CD4-positive, alpha-beta T cell treated with Interleukin-21 for 1 hour (primary cell): ENCODE results near the gene UPK1A.
A peak's percentile ranks its signal among the peaks of the same experiment; 100 is the strongest.

Source experiments
- DNase-seq: peaks from one replicate; pipeline ENCODE4 v3.0.0-alpha.2; 2020

UPK1A gene

DNA sequence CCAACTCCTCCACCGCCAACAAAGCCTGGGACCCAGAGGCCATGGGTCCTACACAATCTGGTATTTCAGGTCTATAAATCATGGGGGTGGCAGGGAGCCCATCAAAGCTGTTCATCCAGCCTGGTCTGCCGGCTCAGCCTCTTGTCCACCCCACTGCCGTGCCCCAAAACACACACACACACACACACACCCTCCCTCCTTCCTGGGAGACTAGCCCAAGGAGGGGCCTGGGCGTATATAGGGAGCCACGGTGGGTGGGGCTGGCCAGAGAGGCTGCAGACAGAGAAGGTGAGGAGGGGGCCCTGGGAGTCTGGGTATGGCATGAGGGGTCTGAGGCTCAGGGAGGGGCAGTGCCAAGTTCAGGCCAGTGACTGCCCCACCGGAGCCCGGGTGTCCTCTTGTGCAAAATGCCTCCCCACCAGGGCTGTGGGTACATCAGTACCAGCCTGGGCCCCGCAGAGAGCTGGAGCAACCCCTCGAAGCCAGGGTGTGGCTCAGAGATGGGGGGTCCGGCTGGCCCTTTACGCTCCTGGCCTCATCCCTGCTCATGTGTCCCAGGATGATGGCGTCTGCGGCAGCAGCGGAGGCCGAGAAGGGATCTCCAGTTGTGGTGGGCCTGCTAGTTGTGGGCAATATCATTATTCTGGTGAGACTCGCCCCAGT, at the start of gene UPK1A:
TSS of gene UPK1A (plus strand) at position 267 of the 663 bp plus-strand sequence. CDS start at position 563, 296 bp downstream.
- no peak for DNase-seq

DNA sequence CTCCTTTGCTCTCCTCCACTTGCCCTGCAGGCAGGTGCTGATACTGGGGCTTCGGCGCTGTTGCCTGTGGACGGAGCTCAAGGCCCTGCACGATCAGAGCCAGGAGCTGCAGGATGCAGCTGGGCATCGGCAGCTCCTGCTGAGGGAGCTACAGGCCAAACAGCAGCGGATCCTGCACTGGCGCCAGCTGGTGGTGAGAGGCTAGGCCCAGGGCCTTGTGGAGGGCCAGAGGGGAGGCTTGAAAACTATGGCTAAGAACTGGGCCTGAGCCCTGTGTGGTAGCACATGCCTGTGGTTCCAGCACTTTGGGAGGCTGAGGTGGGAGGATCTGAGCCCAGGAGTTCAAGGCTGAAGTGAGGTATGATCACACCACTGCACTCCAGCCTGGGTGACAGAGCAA, 47.5 kb upstream of the UPK1A start:
- no peak for DNase-seq

DNA sequence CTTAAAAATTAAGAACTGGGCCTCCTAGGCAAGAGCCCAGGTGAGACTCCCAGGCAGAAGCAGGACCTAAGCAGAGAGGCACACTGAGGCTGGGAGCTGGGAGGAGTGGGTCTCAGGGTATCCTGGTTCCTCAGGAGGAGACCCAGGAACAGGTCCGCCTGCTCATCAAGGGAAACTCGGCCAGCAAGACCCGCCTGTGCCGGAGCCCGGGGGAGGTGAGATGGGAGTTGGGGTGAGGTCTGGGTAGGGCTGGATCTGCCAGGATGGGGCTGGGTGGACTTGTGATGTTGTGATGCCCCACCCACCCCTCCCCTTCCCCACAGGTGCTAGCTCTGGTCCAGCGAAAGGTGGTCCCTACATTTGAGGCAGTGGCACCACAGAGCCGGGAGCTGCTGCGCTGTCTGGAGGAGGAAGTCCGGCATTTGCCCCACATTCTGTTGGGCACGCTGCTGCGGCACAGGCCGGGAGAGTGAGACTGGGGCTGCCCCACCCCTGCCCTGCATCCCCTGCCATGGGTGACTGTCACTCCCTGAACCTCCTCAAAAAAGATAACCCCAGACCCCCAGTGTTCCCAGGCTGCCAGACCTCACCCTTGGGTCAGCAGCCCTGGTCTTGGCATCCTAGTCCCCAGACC, 46.9 kb upstream of the UPK1A start:
- no peak for DNase-seq

DNA sequence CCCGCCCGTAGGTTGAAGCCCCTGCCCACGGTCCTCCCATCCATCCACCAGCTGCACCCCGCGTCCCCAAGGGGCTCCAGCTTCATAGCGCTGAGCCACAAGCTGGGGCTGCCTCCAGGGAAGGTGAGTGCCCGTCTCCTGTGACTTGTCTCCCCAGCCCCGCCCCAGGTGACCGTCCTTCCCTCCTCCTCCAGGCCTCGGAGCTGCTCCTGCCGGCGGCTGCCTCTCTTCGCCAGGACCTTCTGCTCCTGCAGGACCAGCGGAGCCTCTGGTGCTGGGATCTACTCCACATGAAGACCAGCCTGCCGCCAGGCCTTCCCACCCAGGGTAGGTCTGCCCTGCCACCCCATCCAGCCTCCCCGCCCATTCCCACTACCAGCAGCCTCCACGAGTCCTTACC, 46.3 kb upstream of the UPK1A start:
- no peak for DNase-seq

DNA sequence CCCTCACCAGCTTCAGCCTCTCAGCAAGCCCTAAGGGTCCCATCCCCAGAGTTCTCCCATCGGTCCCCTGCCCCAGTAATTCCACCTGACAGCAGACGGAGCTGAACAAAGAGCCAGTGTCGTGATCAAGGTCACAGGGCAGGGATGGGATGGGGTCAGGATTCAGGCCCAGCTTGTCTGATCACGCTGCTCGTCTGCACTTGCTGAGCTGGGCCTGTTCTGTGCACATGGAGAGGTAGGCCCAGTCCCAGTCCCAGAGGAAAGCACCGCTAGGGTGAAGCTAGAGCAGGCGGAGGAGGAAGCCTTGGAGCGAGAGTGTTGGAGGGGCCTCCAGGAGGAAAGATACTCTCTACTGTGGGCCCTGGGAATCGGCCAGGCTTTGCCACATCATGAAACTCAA, 44.6 kb upstream of the UPK1A start:
- no peak for DNase-seq

DNA sequence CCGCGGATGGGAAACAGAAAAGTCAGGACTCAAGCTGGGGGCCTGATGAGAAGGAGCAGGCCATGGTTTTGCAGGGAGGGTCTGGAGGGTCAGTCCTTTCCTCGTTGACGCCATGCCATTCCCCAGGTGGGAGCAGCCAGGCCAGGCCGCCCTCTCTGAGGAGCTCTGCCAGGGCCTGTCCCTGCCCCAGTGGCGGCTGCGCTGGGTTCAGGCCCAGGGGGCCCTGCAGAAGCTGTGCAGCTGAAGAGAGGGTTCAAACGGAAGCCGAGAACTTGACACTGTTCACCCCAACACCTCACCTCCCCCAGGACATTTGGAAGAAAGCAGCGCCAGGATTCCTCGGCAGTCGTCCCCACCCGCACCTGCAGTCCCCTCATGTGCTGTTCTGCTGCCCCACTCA, 43.6 kb upstream of the UPK1A start:
- DNase-seq, result no peak

DNA sequence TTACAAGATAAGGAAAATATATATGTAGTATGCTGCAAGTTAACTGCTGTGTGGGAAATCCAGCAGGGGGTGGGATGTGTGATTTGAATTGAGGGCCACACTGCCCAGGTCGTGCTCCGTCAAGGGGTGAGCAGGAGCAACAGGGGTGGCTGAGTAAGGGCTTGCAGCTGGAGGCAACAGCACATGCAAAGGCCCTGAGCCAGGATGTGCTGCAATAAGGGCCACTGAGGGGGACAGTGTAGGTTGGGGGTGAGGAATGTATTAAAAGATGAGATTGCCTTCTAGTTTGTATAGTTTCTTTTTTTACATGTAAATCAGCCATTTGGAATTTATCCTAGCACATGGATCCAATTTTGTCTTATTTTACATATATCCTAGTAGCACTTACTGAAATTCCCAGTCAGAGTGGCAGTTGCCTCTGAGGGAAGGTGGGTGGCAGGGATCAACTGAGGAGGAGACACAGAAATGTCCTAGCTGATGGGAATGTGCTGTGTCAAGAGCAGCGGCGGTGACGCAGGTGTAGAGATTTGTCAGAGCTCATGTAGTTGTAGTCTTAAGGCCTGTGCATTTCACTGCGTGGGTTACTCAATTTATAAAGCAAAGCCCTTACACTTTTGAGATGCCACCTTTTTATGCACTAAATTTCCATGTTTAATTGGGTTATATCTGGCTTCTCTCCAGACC, 42.8 kb upstream of the UPK1A start:
- DNase-seq, result no peak

DNA sequence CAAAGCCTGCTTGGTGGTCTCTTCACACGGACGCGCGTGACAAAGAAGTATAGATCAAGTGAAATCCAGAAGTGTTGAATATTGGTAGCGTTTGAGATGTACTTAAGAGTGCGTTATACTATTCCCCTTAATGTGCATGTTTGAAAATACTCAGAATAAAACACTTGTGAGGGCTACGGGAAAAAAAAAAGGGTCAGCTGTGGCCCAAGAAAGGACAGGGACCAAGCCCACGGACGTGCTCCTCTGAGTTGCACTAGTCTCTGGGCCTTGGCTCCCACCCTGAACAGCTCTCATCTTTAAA, 38.1 kb upstream of the UPK1A start:
- DNase-seq, result no peak

DNA sequence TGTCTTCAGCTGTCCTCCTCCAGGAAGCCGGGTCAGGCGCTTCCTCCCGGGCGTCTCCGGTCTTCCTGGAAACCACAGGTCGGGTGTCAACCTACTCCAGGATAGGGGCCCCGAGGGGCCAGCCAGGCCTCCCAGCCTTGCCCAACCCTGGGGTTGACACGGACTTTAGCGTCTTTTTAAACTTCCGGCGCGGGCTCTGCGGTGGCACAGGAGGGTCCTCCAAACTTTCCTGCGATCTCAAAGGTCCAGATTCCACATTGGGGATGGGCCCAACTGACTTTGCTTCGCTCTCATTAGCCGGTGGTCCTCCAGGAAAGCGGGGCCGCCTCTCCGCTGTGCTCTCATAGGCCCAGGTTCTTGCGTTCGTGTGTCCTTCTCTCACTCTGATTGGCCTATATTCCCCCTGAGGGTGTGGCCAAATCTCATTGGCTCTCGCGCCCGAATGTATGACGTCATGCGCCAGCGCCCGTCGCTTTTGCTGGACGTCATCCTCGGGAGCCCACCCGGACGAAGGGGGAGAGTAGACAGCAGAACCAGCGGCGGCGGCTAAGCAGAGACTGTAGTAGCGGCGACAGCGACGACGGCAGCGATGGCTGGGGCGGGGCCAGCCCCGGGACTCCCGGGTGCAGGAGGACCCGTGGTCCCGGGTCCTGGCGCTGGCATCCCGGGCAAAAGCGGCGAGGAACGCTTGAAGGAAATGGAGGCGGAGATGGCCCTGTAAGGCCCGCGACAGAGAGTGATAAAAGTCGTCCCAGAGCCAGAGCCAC, 37.6 kb upstream of the UPK1A start, which contains the start of gene RBM42:
TSS of gene RBM42 (plus strand) at position 472 of the 767 bp plus-strand sequence. CDS start at position 590, 118 bp downstream.
- DNase-seq, result peak; percentile 99

DNA sequence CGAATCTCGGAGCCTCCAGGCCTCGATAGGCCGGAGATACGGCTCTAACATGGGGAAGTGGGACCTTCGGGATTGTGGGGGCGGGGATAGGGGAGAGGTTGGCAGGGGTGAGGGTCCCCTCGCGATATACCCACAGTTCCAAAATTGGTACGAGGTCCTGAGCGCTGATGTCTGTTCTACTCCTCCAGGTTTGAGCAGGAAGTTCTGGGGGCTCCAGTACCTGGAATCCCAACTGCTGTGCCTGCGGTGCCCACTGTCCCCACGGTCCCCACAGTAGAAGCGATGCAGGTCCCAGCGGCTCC, 37.0 kb upstream of the UPK1A start:
- DNase-seq, result no peak

DNA sequence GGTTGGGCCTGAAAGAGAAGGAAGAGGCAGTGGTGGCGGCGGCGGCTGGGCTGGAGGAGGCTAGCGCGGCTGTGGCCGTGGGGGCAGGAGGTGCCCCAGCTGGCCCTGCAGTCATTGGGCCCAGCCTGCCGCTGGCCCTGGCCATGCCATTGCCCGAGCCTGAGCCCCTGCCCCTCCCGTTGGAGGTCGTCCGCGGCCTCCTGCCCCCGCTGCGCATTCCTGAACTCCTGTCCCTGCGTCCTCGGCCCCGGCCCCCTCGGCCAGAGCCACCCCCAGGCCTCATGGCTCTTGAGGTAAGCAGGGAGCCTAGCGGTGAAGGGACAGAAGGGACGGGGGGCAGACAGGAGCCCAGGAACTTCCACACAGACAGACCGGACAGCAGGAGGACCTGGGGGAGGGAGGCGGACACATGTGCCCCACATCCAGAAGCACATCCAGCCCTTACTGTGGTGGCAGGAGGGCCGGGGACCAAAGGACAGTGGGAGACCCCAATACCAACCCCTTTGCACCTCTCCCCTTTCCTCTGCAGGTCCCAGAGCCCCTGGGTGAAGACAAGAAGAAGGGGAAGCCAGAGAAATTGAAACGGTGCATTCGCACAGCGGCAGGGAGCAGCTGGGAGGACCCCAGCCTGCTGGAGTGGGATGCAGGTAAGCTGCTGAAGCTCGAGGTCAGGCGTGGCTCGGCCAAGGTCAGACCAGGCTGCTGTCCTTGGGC, 32.4 kb upstream of the UPK1A start:
- no peak for DNase-seq

DNA sequence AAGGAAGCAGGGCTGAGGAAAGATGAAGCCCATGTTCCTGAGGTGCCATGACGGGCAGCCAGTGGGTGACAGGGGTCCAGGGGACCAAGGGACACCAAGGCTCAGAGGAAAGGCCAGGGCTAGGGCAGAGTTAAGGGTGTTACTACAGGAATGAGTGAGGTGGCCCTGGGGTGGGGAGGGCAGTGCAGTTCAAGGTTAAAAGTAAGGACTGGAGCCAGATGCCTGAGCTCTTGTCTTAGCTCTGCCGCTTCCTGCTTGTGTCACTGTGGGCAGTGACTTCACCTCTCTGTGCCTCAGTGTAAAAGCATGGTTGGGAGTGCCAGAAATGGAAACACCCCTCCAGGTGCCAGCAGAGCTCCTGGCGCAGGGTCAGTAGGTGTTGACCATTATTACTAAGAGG, 29.7 kb upstream of the UPK1A start:
- no peak for DNase-seq

DNA sequence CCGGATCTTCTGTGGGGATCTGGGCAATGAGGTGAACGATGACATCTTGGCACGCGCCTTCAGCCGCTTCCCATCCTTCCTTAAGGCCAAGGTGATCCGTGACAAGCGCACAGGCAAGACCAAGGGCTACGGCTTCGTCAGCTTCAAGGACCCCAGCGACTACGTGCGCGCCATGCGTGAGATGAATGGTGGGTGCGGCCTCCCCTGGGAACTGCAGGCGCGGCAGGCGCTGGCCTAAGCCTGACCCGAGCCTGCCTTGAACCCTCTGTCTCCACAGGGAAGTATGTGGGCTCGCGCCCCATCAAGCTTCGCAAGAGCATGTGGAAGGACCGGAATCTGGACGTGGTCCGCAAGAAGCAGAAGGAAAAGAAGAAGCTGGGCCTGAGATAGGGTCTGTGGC, 29.2 kb upstream of the UPK1A start:
- DNase-seq, result no peak

DNA sequence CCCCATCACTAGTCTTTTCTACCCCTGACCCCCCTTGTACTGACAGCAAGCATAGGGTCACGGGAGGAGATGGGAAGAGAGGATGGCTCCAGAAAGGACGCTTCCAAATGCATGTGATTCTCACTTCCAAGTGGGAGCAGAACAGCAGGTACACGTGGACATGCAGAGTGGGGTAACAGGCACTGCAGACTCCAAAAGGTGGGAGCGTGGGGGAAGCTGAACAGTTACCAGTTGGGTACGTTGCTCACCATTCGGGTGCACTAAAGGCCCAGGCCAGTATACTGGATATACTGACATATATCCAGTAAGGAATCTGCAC, 27.0 kb upstream of the UPK1A start:
- no peak for DNase-seq

DNA sequence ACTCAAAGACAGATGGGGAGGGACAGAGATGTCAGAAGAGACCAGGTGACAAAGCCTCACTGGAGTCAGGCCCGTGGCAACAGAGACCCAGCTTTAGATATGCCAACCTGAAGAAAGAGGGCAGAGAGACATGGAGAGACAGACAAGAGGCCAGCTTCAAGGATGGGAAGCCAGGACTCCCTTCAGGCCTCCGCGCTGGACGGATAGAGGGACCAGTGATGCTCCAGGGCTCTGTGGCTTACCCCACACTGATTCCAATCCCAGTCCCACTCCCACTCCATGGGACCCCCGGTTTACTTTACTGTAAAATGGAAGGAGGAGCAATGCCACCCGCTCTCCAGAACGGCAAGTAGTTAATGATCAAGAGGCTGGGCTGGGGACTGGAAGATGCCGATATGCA, 26.5 kb upstream of the UPK1A start:
- DNase-seq, result no peak

DNA sequence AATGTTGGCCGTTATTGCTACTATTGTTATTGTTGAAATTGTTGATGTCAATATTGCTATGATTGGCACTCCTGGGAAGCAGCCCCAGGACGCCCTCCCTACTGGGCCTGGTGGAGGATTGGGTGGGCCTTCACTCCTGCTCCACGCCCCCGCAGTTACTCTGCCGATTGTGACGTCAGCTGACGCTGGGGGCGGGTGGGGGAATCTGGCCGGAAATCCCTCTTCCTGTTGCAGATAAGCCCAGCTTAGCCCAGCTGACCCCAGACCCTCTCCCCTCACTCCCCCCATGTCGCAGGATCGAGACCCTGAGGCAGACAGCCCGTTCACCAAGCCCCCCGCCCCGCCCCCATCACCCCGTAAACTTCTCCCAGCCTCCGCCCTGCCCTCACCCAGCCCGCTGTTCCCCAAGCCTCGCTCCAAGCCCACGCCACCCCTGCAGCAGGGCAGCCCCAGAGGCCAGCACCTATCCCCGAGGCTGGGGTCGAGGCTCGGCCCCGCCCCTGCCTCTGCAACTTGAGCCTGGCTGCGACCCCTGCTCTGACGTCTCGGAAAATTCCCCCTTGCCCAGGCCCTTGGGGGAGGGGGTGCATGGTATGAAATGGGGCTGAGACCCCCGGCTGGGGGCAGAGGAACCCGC, 24.7 kb upstream of the UPK1A start, which contains the start of gene ETV2:
TSS of gene ETV2 (plus strand) at position 231 of the 637 bp plus-strand sequence. CDS start 716 bp downstream, outside the sequence.
- peak; percentile 65 for DNase-seq

DNA sequence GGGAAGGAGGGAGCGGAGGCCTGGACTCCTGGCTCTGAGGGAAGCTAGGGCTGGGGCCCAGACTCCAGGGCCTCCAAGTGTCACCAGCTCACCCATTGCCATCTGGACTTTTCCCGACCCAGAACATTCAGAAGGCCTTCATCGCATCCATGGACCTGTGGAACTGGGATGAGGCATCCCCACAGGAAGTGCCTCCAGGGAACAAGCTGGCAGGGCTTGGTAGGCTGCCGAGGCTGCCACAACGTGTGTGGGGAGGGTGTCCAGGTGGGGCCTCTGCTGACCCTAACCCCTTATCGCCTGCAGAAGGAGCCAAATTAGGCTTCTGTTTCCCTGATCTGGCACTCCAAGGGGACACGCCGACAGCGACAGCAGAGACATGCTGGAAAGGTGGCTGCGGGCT, 24.0 kb upstream of the UPK1A start:
- no peak for DNase-seq

DNA sequence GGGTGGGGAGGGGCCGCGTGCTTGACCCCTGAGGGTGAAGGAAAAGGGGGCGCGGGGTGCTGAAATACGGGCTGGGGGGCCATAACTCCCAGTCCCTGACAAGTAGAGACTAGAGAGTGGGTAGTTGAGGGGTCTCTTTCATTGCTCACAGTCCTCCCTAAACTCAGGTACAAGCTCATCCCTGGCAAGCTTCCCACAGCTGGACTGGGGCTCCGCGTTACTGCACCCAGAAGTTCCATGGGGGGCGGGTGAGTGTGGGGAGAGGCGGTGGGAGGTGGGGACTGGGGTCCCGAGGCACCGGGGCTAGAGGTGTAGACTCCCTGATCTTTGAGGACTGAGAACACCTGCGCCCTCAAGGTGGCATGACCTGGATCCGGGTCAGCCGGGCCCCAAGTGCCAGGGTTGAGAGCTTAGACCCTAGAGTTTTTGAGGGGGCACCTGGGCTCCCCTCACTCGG, 23.5 kb upstream of the UPK1A start:
- DNase-seq, result no peak

DNA sequence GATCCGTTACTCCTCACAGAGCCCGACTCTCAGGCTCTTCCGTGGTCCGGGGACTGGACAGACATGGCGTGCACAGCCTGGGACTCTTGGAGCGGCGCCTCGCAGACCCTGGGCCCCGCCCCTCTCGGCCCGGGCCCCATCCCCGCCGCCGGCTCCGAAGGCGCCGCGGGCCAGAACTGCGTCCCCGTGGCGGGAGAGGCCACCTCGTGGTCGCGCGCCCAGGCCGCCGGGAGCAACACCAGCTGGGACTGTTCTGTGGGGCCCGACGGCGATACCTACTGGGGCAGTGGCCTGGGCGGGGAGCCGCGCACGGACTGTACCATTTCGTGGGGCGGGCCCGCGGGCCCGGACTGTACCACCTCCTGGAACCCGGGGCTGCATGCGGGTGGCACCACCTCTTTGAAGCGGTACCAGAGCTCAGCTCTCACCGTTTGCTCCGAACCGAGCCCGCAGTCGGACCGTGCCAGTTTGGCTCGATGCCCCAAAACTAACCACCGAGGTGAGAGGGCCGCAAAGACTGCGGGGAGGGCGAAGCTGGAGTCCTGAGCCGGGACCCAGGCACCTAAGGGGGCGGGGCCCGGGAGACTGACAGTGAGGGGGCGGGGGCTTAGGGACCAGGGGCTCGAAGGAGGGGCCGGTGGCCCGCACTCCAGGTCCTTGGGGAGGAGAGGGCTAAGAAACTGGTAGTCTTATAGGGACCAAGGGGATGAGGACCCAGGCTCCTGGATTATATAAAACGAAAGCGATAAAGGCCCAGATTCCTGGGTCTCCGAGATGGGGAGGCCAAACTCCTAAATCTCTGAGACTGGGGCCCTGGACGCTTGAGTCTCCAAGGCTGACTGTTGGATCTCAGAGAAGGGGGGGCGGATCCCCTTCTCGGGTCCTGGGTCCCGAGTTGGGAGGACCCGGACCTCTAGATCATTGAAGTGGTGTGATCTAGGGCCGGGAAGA, 22.8 kb upstream of the UPK1A start:
- peak; percentile 85 for DNase-seq

DNA sequence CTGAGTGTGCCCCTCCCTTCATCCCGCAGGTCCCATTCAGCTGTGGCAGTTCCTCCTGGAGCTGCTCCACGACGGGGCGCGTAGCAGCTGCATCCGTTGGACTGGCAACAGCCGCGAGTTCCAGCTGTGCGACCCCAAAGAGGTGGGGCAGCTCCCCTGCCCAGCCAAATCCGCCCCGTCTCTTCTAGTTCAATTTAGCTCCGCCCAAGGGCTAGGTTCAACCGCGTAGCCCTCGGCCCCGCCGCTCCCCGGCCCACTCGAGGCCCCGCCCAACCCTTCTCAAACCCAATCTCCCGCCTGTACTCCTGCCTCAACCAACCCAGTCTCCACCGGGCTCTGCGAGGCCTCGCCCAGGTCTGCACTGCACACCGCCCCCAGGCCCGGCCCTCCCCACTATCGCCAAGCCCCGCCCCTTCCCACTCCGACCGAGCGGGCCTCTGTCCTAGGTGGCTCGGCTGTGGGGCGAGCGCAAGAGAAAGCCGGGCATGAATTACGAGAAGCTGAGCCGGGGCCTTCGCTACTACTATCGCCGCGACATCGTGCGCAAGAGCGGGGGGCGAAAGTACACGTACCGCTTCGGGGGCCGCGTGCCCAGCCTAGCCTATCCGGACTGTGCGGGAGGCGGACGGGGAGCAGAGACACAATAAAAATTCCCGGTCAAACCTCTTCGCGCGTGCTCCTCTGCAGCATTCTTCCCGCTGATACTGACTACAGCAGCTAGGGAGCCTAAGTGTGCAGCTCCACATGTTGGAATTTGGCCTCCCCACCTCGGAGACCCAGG, 21.9 kb upstream of the UPK1A start:
- peak; percentile 98 for DNase-seq
